ENCODE results near the gene RRP36.
"Not testable (repeated sequence)": the region's sequence is repeated elsewhere in the genome, so short reads cannot be mapped to it uniquely, and the experiment has no call there.

Gene RRP36

DNA sequence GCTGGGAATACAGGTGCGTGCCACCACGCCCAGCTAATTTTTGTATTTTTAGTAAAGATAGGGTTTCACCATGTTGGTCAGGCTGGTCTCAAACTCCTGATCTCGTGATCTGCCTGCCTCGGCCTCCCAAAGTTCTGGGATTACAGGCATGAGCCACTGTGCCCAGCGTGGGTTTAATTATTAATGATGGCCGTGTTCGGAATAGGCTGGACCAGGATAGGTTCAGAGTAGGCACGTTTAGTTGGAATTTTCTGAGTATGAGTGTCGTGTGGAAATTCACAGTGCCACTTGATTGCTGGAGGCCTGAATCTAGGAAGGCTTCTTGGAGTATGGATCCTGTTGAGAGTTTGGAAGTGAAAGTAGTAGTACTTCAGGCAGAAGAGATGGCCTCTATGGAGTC lies 23.2 kb upstream of the RRP36 start:
- H3K4me2 ChIP-seq (ENCODE audit: low read length); H3K4me1 ChIP-seq (ENCODE audit: control insufficient read depth, low read depth, low read length); H3K4ac ChIP-seq (ENCODE audit: low read depth, low read length); H3K27ac ChIP-seq (ENCODE audit: low read depth, low read length); H3K56ac ChIP-seq (ENCODE audit: low read length); H3K79me2 ChIP-seq (ENCODE audit: control insufficient read depth, insufficient read depth, low read length); H3K9ac ChIP-seq (ENCODE audit: low read length); DNase-seq; H3K23ac ChIP-seq (ENCODE audit: low read length); H3K36me3 ChIP-seq (ENCODE audit: control insufficient read depth, insufficient read depth, low read length); H3K27me3 ChIP-seq (ENCODE audit: insufficient read depth, low read length, poor library complexity); H2AK5ac ChIP-seq (ENCODE audit: low read length); H2BK15ac ChIP-seq (replicated peaks; ENCODE audit: low read depth); H4K8ac ChIP-seq (ENCODE audit: low read depth, low read length); H4K5ac ChIP-seq (ENCODE audit: low read length); H3K4me3 ChIP-seq (ENCODE audit: low read length); H3K18ac ChIP-seq (ENCODE audit: low read length); H2BK5ac ChIP-seq (ENCODE audit: low read length); H2BK120ac ChIP-seq (ENCODE audit: low read depth, low read length); H3K79me1 ChIP-seq (ENCODE audit: low read length): not testable (repeated sequence)
- no CpG with 5 or more reads among the region's 9 CpGs for WGBS (ENCODE audit: extremely low coverage, insufficient coverage, low lambda C conversion rate)

DNA sequence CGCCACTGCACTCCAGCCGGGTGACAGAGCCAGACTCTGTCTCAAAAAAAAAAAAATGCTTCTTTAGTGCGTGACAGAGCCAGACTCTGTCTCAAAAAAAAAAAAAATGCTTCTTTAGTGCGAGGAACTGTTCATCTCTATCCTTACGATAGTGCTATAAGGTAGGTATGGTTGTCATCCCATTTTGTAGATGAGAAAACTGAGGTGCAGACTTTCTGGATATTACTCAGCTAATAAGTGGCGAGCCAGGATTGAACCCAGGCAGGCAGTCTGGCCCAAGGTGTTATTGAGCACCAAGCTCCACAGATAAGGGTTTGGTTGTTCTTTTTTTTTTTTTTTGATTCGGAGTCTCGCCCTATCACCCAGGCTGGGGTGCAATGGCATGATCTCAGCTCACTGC lies 19.6 kb upstream of the RRP36 start:
- H3K27ac ChIP-seq (ENCODE audit: low read depth, low read length) = no peak overlapping the region
- no peak overlapping the region for H2BK120ac ChIP-seq (ENCODE audit: low read depth, low read length)
- H4K5ac ChIP-seq (ENCODE audit: low read length) = no peak overlapping the region
- H2AK5ac ChIP-seq (ENCODE audit: low read length) = no peak overlapping the region
- H2BK5ac ChIP-seq (ENCODE audit: low read length) = no peak overlapping the region
- H3K4ac ChIP-seq (ENCODE audit: low read depth, low read length) = no peak overlapping the region
- no peaks in the 10 kb centered on the region for H3K27me3 ChIP-seq (ENCODE audit: insufficient read depth, low read length, poor library complexity)
- H2BK15ac ChIP-seq (replicated peaks; ENCODE audit: low read depth) = no peak overlapping the region
- no peak overlapping the region for H3K23ac ChIP-seq (ENCODE audit: low read length)
- no peak overlapping the region for H3K4me3 ChIP-seq (ENCODE audit: low read length)
- no peaks in the 10 kb centered on the region for H3K79me2 ChIP-seq (ENCODE audit: control insufficient read depth, insufficient read depth, low read length)
- WGBS (ENCODE audit: extremely low coverage, insufficient coverage, low lambda C conversion rate) = no CpG with 5 or more reads among the region's 8 CpGs
- no peak for DNase-seq
- no peak overlapping the region for H3K18ac ChIP-seq (ENCODE audit: low read length)
- H3K56ac ChIP-seq (ENCODE audit: low read length) = no peak overlapping the region
- no peak overlapping the region for H3K4me2 ChIP-seq (ENCODE audit: low read length)
- peaks cover under 1% of the 10 kb centered on the region for H3K36me3 ChIP-seq (ENCODE audit: control insufficient read depth, insufficient read depth, low read length)
- H4K8ac ChIP-seq (ENCODE audit: low read depth, low read length) = no peak overlapping the region
- no peaks in the 10 kb centered on the region for H3K79me1 ChIP-seq (ENCODE audit: low read length)
- H3K4me1 ChIP-seq (ENCODE audit: control insufficient read depth, low read depth, low read length) = no peaks in the 10 kb centered on the region
- H3K9ac ChIP-seq (ENCODE audit: low read length) = no peak overlapping the region

DNA sequence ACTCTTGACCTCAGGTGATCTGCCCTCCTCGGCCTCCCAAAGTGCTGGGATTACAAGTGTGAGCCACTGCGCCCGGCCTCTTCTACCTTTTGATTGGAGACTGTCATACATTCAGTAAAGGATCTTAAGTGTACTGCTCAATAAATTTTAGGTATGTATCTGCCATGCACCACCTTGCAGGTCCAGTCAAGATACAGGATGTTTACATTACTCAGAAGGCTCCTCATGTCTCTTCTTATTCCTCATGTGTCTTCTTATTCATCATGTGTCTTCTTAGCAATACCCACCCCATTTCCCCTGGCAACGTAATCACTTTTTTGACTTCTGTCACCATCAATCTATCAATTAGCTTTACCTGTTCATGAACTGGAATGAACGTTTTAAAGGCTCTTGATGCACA lies 15.6 kb upstream of the RRP36 start:
- H3K4me2 ChIP-seq (ENCODE audit: low read length) = no peak overlapping the region
- no CpG with 5 or more reads among the region's 5 CpGs for WGBS (ENCODE audit: extremely low coverage, insufficient coverage, low lambda C conversion rate)
- H3K79me1 ChIP-seq (ENCODE audit: low read length) = no peaks in the 10 kb centered on the region
- peaks cover 21% of the 10 kb centered on the region for H3K36me3 ChIP-seq (ENCODE audit: control insufficient read depth, insufficient read depth, low read length)
- H2AK5ac ChIP-seq (ENCODE audit: low read length) = no peak overlapping the region
- no peaks in the 10 kb centered on the region for H3K27me3 ChIP-seq (ENCODE audit: insufficient read depth, low read length, poor library complexity)
- H3K4ac ChIP-seq (ENCODE audit: low read depth, low read length) = no peak overlapping the region
- no peak overlapping the region for H2BK120ac ChIP-seq (ENCODE audit: low read depth, low read length)
- DNase-seq = no peak
- no peak overlapping the region for H3K56ac ChIP-seq (ENCODE audit: low read length)
- H3K4me1 ChIP-seq (ENCODE audit: control insufficient read depth, low read depth, low read length) = no peaks in the 10 kb centered on the region
- H3K79me2 ChIP-seq (ENCODE audit: control insufficient read depth, insufficient read depth, low read length) = no peaks in the 10 kb centered on the region
- H3K27ac ChIP-seq (ENCODE audit: low read depth, low read length) = no peak overlapping the region
- no peak overlapping the region for H3K18ac ChIP-seq (ENCODE audit: low read length)
- no peak overlapping the region for H4K5ac ChIP-seq (ENCODE audit: low read length)
- H2BK15ac ChIP-seq (replicated peaks; ENCODE audit: low read depth) = no peak overlapping the region
- no peak overlapping the region for H4K8ac ChIP-seq (ENCODE audit: low read depth, low read length)
- no peak overlapping the region for H2BK5ac ChIP-seq (ENCODE audit: low read length)
- no peak overlapping the region for H3K9ac ChIP-seq (ENCODE audit: low read length)
- H3K4me3 ChIP-seq (ENCODE audit: low read length) = no peak overlapping the region
- H3K23ac ChIP-seq (ENCODE audit: low read length) = no peak overlapping the region

DNA sequence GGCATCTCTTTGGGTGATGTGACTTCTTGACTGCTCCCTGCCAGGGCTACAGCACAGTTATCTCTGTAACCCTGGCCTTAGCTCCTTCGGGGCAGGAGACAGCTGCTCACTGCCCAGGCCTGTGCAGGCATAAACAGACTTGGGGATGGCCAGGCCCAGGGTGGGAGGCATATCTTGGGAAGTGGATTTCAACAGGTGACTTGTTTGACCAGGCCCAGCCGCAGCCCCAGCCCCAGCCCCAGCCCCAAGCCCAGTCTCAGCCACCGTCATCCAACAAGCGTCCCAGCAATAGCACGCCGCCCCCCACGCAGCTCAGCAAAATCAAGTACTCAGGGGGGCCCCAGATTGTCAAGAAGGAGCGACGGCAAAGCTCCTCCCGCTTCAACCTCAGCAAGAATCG lies 15.2 kb upstream of the RRP36 start:
- no peak overlapping the region for H3K18ac ChIP-seq (ENCODE audit: low read length)
- no peaks in the 10 kb centered on the region for H3K79me2 ChIP-seq (ENCODE audit: control insufficient read depth, insufficient read depth, low read length)
- H2AK5ac ChIP-seq (ENCODE audit: low read length) = no peak overlapping the region
- H3K4me2 ChIP-seq (ENCODE audit: low read length) = no peak overlapping the region
- H3K27ac ChIP-seq (ENCODE audit: low read depth, low read length) = no peak overlapping the region
- no peak overlapping the region for H2BK120ac ChIP-seq (ENCODE audit: low read depth, low read length)
- no peak overlapping the region for H2BK5ac ChIP-seq (ENCODE audit: low read length)
- H3K79me1 ChIP-seq (ENCODE audit: low read length) = no peaks in the 10 kb centered on the region
- no peak overlapping the region for H3K9ac ChIP-seq (ENCODE audit: low read length)
- H3K23ac ChIP-seq (ENCODE audit: low read length) = no peak overlapping the region
- no peak overlapping the region for H4K8ac ChIP-seq (ENCODE audit: low read depth, low read length)
- no peak overlapping the region for H4K5ac ChIP-seq (ENCODE audit: low read length)
- WGBS (ENCODE audit: extremely low coverage, insufficient coverage, low lambda C conversion rate) = no CpG with 5 or more reads among the region's 11 CpGs
- no peak overlapping the region for H3K4ac ChIP-seq (ENCODE audit: low read depth, low read length)
- no peaks in the 10 kb centered on the region for H3K27me3 ChIP-seq (ENCODE audit: insufficient read depth, low read length, poor library complexity)
- no peak for DNase-seq
- no peak overlapping the region for H2BK15ac ChIP-seq (replicated peaks; ENCODE audit: low read depth)
- H3K4me3 ChIP-seq (ENCODE audit: low read length) = no peak overlapping the region
- no peak overlapping the region for H3K56ac ChIP-seq (ENCODE audit: low read length)
- H3K4me1 ChIP-seq (ENCODE audit: control insufficient read depth, low read depth, low read length) = no peaks in the 10 kb centered on the region
- peaks cover 22% of the 10 kb centered on the region for H3K36me3 ChIP-seq (ENCODE audit: control insufficient read depth, insufficient read depth, low read length)

DNA sequence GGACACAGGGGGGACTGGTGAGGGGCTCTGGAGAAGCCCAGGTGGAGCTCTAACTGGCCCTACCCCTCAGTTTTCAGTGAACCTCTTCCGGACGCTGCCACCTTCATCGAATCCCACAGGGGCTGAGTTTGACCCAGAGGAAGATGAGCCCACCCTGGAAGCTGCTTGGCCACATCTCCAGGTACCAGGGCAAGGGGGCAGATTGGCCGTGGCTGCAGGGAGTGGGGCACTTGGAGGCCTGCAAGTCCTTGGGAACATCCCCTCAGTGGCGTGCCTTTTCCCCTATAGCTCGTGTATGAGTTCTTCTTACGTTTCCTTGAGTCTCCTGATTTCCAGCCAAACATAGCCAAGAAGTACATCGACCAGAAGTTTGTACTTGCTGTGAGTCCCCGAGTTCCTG lies 14.3 kb upstream of the RRP36 start:
- WGBS (ENCODE audit: extremely low coverage, insufficient coverage, low lambda C conversion rate) = no CpG with 5 or more reads among the region's 9 CpGs
- Histone ChIP-seq H2AK5ac (ENCODE audit: low read length) (no peak overlapping the region), H4K5ac (ENCODE audit: low read length) (no peak overlapping the region), H3K18ac (ENCODE audit: low read length) (no peak overlapping the region), H2BK5ac (ENCODE audit: low read length) (no peak overlapping the region), H3K23ac (ENCODE audit: low read length) (no peak overlapping the region), H3K4me1 (ENCODE audit: control insufficient read depth, low read depth, low read length) (no peaks in the 10 kb centered on the region), H3K79me1 (ENCODE audit: low read length) (peaks cover 1% of the 10 kb centered on the region), H2BK15ac (replicated peaks; ENCODE audit: low read depth) (no peak overlapping the region), H4K8ac (ENCODE audit: low read depth, low read length) (no peak overlapping the region), H3K9ac (ENCODE audit: low read length) (no peak overlapping the region), H2BK120ac (ENCODE audit: low read depth, low read length) (no peak overlapping the region), H3K27ac (ENCODE audit: low read depth, low read length) (no peak overlapping the region), H3K4me2 (ENCODE audit: low read length) (no peak overlapping the region), H3K27me3 (ENCODE audit: insufficient read depth, low read length, poor library complexity) (no peaks in the 10 kb centered on the region), H3K36me3 (ENCODE audit: control insufficient read depth, insufficient read depth, low read length) (peaks cover 24% of the 10 kb centered on the region), H3K56ac (ENCODE audit: low read length) (no peak overlapping the region), H3K4ac (ENCODE audit: low read depth, low read length) (no peak overlapping the region), H3K4me3 (ENCODE audit: low read length) (no peak overlapping the region), H3K79me2 (ENCODE audit: control insufficient read depth, insufficient read depth, low read length) (no peaks in the 10 kb centered on the region)
- no peak for DNase-seq

DNA sequence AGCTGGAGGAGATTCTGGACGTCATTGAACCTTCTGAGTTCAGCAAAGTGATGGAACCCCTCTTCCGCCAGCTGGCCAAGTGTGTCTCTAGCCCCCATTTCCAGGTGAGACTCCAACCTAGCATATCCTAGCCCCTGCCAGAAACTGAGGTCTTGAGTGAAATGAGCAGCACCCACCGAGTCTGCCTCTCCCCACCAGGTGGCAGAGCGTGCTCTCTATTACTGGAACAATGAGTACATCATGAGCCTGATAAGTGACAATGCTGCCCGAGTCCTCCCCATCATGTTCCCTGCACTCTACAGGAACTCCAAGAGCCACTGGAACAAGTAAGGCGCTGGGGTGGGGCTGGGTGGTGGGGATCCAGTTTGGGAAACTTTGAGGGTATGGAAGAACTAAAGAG lies 12.3 kb upstream of the RRP36 start:
- Histone ChIP-seq H3K9ac (ENCODE audit: low read length) (no peak overlapping the region), H3K36me3 (ENCODE audit: control insufficient read depth, insufficient read depth, low read length) (peaks cover 24% of the 10 kb centered on the region), H3K27me3 (ENCODE audit: insufficient read depth, low read length, poor library complexity) (no peaks in the 10 kb centered on the region), H3K4me2 (ENCODE audit: low read length) (no peak overlapping the region), H4K5ac (ENCODE audit: low read length) (no peak overlapping the region), H3K79me2 (ENCODE audit: control insufficient read depth, insufficient read depth, low read length) (peaks cover 6% of the 10 kb centered on the region), H3K4me3 (ENCODE audit: low read length) (no peak overlapping the region), H3K4me1 (ENCODE audit: control insufficient read depth, low read depth, low read length) (peaks cover 6% of the 10 kb centered on the region), H2BK5ac (ENCODE audit: low read length) (no peak overlapping the region), H4K8ac (ENCODE audit: low read depth, low read length) (no peak overlapping the region), H3K23ac (ENCODE audit: low read length) (no peak overlapping the region), H3K79me1 (ENCODE audit: low read length) (peaks cover 7% of the 10 kb centered on the region), H2BK15ac (replicated peaks; ENCODE audit: low read depth) (no peak overlapping the region), H3K27ac (ENCODE audit: low read depth, low read length) (no peak overlapping the region), H2BK120ac (ENCODE audit: low read depth, low read length) (no peak overlapping the region), H3K18ac (ENCODE audit: low read length) (no peak overlapping the region), H3K56ac (ENCODE audit: low read length) (no peak overlapping the region), H2AK5ac (ENCODE audit: low read length) (no peak overlapping the region), H3K4ac (ENCODE audit: low read depth, low read length) (no peak overlapping the region)
- no CpG with 5 or more reads among the region's 6 CpGs for WGBS (ENCODE audit: extremely low coverage, insufficient coverage, low lambda C conversion rate)
- peak; percentile 62 for DNase-seq
